HG02610 (cell line): ENCODE data around the gene MRPL10.
"Not testable (repeated sequence)": the region's sequence is repeated elsewhere in the genome, so short reads cannot be mapped to it uniquely, and the experiment has no call there.

Experiments
- ATAC-seq: cut with Tn5 transposase; IDR thresholded peaks from one replicate; pipeline ENCODE4 v1.9.1; 2021; ENCODE audit warnings: mild to moderate bottlenecking, moderate library complexity; ENCODE audit not compliant: unreplicated experiment

Gene MRPL10

GRCh38 chr17:47800686-47801085, 30.7 kb downstream of the MRPL10 start:
- ATAC-seq = no peak

DNA sequence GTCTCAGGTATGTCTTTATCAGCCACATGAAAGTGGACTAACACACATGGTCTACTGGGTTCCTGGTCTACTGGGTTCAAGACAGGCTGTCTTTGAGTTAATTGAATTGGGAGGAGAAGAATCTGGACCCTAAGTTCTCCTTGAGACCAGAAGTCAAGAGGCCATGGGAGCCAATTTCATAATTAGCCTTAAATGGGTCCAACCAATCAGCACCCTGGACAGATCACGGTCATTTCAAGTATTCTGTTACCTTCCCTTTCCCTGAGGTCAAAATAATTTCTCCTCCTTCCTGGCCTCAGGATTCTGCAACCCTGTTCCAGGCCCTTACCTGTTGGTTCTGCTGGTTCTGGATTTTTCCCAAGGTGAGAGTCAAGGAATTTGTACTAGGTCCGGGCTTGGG, 33.5 kb downstream of the MRPL10 start:
- ATAC-seq = no peak

GRCh38 chr17:47792979-47793378, 38.4 kb downstream of the MRPL10 start:
- no peak for ATAC-seq

DNA sequence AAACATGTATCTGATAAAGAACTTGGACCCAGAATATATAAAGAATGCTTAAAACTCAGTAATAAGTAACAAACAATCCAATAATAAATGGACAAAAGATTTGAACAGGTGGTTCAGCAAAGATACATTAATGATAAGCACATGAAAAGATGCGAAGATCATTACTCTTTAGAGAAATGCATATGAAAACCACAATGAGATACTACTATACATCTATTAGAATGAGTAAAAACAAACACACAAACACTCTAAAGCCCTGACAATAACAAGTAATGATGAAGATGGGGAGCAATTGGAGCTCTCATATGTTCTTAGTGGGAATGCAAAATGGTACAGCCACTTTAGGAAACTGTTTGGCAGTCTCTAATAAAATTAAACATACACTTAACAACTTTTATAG, 38.9 kb downstream of the MRPL10 start:
- no peak for ATAC-seq

- ATAC-seq = no peak
Observed at GRCh38 chr17:47791025-47791424, 40.3 kb downstream of the MRPL10 start.

- no peak for ATAC-seq
Observed at GRCh38 chr17:47789611-47790561, 41.5 kb downstream of the MRPL10 start.

- ATAC-seq = no peak
Observed at GRCh38 chr17:47785538-47786123, 45.7 kb downstream of the MRPL10 start.

DNA sequence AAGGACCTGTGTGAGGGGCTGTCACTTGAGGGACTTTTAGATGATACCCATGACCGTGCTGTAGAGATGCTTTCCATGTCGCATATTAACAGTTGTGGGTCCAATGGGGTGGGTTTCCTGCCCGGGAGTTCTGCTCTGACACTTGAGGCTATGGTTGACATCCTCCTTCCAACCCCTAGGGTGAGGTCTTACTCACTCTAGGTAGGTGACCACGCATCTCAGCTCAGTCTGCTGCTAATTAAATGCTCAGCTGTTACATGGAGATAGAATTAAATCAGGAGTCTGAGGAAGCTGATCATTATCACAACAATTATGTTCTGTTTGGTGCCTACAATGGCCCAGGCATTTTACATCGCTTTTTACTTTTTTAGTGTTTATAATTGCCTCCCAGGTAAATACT, 49.9 kb downstream of the MRPL10 start:
- ATAC-seq = no peak

GRCh38 chr17:47778184-47778635, 53.1 kb downstream of the MRPL10 start:
- ATAC-seq = no peak

DNA sequence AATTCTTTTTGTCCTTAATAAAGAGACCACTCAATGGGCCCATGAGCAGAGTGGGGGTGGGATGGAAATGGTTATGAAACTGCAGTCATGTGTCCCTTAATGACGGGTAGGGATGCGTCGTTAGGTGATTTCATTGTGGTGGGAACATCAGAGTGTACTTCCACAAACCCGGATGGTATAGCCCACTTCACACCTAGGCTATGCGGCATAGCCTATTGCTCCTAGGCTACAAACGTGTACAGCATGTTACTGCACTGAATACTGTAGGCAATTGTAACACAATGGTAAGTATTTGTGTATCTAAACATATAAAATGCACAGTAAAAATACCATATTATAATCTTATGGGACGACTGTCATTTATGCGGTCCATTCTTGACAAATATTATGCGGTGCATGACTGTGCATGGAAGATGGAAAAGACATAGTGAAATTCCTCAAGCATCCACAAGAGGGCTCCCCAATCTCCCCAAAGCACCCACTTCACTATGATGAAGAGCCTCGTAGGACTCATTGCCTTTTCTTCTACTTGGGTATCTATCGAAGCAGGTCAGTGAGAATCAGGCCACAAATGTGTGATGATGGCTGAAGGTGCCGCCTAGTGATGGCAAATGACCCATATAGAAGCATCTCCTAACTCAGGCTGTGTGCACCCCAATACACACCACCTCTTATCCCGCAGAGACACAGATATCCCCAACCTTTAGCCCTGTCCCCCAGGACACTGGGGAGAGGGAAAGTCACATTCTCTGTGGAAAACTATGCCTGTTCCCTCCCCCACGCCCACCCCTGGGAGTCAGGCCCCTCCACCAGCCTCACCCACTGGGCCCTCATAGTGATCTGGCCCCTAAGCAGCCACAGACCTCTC, 54.8 kb downstream of the MRPL10 start:
- no peak for ATAC-seq

- no peak for ATAC-seq
Observed at GRCh38 chr17:47774987-47775580, 56.3 kb downstream of the MRPL10 start.

GRCh38 chr17:47774331-47774730, 57.0 kb downstream of the MRPL10 start:
- ATAC-seq = no peak

- ATAC-seq = not testable (repeated sequence)
Observed at GRCh38 chr17:47773649-47774048, 57.7 kb downstream of the MRPL10 start.
